Right lobe of liver (tissue), 4 donors: ENCODE measurements around the gene KIF6.

Experiments
- POLR2A ChIP-seq: fragments of 450-650 bp; IDR thresholded peaks from one replicate; pipeline ENCODE4 v1.6.1; 2017; ENCODE audit warnings: antibody characterized with exemption, mild to moderate bottlenecking
- TF ChIP-seq, protein P1 (sequence below), 4 donors: fragments of 200-600 bp in 3 of 4; fragments of 450-650 bp in 1 of 4; IDR thresholded peaks; one replicate each; pipeline versions ENCODE4 v1.5.1 to v1.8.0; 2016 to 2022; ENCODE audit warnings: antibody characterized with exemption in 4 of 4, mild to moderate bottlenecking in 2 of 4
- donor health status: DM: no; HTN: no; CAD: no.
- donor health status: DM: no; HTN: no; CAD: no.
- donor health status: DM: no; HTN: yes; CAD: no.

DNA sequence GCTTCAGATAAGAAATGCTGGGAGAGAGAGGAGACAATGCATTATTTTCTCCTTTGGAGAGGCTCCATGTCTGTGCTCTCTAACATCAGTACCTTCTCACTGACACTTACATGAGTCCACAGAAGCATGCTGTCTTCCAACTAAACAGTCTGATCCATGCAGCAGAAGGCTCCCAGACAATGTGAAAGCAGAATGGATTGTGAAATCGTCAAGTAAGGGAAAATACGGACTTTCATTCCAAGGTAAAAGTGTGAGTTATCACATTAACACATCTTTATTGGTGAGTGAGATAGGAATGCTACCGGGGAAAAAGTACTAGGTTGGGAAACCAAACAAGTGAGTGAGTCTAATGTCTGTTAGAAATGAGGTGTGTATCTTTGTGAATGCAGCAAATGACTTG lies 235.1 kb downstream of the KIF6 start:
- TF ChIP-seq, protein P1, sequence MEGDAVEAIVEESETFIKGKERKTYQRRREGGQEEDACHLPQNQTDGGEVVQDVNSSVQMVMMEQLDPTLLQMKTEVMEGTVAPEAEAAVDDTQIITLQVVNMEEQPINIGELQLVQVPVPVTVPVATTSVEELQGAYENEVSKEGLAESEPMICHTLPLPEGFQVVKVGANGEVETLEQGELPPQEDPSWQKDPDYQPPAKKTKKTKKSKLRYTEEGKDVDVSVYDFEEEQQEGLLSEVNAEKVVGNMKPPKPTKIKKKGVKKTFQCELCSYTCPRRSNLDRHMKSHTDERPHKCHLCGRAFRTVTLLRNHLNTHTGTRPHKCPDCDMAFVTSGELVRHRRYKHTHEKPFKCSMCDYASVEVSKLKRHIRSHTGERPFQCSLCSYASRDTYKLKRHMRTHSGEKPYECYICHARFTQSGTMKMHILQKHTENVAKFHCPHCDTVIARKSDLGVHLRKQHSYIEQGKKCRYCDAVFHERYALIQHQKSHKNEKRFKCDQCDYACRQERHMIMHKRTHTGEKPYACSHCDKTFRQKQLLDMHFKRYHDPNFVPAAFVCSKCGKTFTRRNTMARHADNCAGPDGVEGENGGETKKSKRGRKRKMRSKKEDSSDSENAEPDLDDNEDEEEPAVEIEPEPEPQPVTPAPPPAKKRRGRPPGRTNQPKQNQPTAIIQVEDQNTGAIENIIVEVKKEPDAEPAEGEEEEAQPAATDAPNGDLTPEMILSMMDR (IDR thresholded peaks at IDR 0.05): no peak
- no peak for TF ChIP-seq POLR2A
